HCT116 (cell line): ENCODE data around the gene OTUB2. TPM values are rescaled to one million over a fixed set of nuclear protein-coding genes. Genes with fewer than 3 reads are reported as not detected.

Experiments used
- ATAC-seq: fragments of 200-7000 bp; cut with Tn5 transposase; 2 replicates; pipeline ENCODE4 v1.9.1; 2020; ENCODE audit warnings: mild to moderate bottlenecking, moderate library complexity
- BruUV-seq: library from RNA; stranded (reverse); fragments of 400-500 nt; replicated peaks from 2 replicates; lab custom pipeline; 2021; lab: Mats Ljungman, UMichigan
- CTCF ChIA-PET: fragments of 300-600 bp; sonication (Branson Sonifier 250); formaldehyde crosslinking; loops from one replicate; lab custom pipeline; 2021; ENCODE audit warnings: antibody characterized with exemption; lab: Charles Lee
- POLR2A ChIA-PET: fragments of 300-600, 350-600 bp; sonication (Branson Sonifier 250); formaldehyde crosslinking; loops from one replicate; lab custom pipeline; 2021; ENCODE audit warnings: antibody characterized with exemption; lab: Charles Lee
- RAD21 ChIA-PET, 2 experiments: fragments of 300-600 bp; sonication (Branson Sonifier 250); formaldehyde crosslinking; loops; one replicate each; lab custom pipeline; 2023; ENCODE audit warnings: low total read pairs in 2 of 2; ENCODE audit not compliant: uncharacterized antibody in 2 of 2, unreplicated experiment in 2 of 2, low non-redundant PET in 1 of 2; lab: Charles Lee
- DNase-seq: peaks from one replicate; pipeline ENCODE4 v3.0.0-alpha.2; 2010; ENCODE audit warnings: low read depth, low spot score
- H2AFZ ChIP-seq: fragments of 200-600 bp; shearing (Covaris generic), sonication (generic); 2 replicates; pipeline ENCODE4 v1.6.1; 2017; ENCODE audit warnings: low read depth, mixed run types, mixed read lengths, antibody characterized with exemption, low read length; ENCODE audit not compliant: poor library complexity, severe bottlenecking
- H3K27ac ChIP-seq: 2 replicates; pipeline ENCODE4 v1.5.1; 2012; ENCODE audit warnings: low read depth, low read length
- H3K27me3 ChIP-seq: fragments of 200-600 bp; sonication (generic); 2 replicates; pipeline ENCODE4 v1.6.1; 2016; ENCODE audit warnings: mixed run types, low read length, mixed read lengths; ENCODE audit not compliant: insufficient read depth
- H3K36me3 ChIP-seq, 2 experiments: fragments of 200-500 bp in 1 of 2; fragments of 200-600 bp in 1 of 2; sonication (Bioruptor generic) in 1 of 2; sonication (generic) in 1 of 2; 2 replicates each; pipeline versions ENCODE4 v1.5.1 to v1.6.1; 2014 to 2016; ENCODE audit warnings: low read length in 2 of 2, inconsistent platforms in 1 of 2, mixed read lengths in 1 of 2, mixed run types in 1 of 2; ENCODE audit not compliant: insufficient read depth in 2 of 2, control insufficient read depth in 1 of 2
- H3K4me1 ChIP-seq, 2 experiments: fragments of 200-600 bp in 1 of 2; sonication (generic) in 1 of 2; 2 replicates each; pipeline versions ENCODE4 v1.5.1 to v1.6.1; 2012 to 2017; ENCODE audit warnings: low read length in 2 of 2, inconsistent platforms in 1 of 2, mild to moderate bottlenecking in 1 of 2, mixed read lengths in 1 of 2, mixed run types in 1 of 2, moderate library complexity in 1 of 2; ENCODE audit not compliant: insufficient read depth in 2 of 2, control insufficient read depth in 1 of 2
- H3K4me2 ChIP-seq: fragments of 200-600 bp; sonication (generic); 2 replicates; pipeline ENCODE4 v1.6.1; 2017; ENCODE audit warnings: mixed run types, low read length, mixed read lengths
- H3K4me3 ChIP-seq, 2 experiments: fragments of 200-600 bp in 1 of 2; sonication (generic) in 1 of 2; replicated peaks in 1 of 2; 2 replicates each; pipeline ENCODE4 v1.5.1; 2011 to 2016; ENCODE audit warnings: low read length in 2 of 2, control low read depth in 1 of 2, low read depth in 1 of 2, mild to moderate bottlenecking in 1 of 2, mixed read lengths in 1 of 2, mixed run types in 1 of 2
- H3K79me2 ChIP-seq: fragments of 200-600 bp; sonication (generic); 2 replicates; pipeline ENCODE4 v1.6.1; 2017; ENCODE audit warnings: mild to moderate bottlenecking, mixed run types, low read length, moderate library complexity, mixed read lengths; ENCODE audit not compliant: insufficient read depth
- H3K9ac ChIP-seq: fragments of 200-600 bp; sonication (generic); 2 replicates; pipeline ENCODE4 v1.6.1; 2016; ENCODE audit warnings: low read length, mixed read lengths
- H3K9me2 ChIP-seq: fragments of 200-600 bp; sonication (generic), shearing (Covaris generic); 2 replicates; pipeline ENCODE4 v1.6.1; 2017; ENCODE audit warnings: mixed run types, mild to moderate bottlenecking, moderate library complexity; ENCODE audit not compliant: insufficient read depth
- H3K9me3 ChIP-seq, 2 experiments: fragments of 200-500 bp in 1 of 2; fragments of 200-600 bp in 1 of 2; sonication (Bioruptor generic) in 1 of 2; sonication (generic) in 1 of 2; 2 replicates each; pipeline ENCODE4 v1.6.1; 2014 to 2017; ENCODE audit warnings: low read length in 2 of 2, mixed read lengths in 2 of 2, inconsistent platforms in 1 of 2, low read depth in 1 of 2, mild to moderate bottlenecking in 1 of 2, mixed run types in 1 of 2, moderate library complexity in 1 of 2; ENCODE audit not compliant: control insufficient read depth in 1 of 2, insufficient read depth in 1 of 2
- H4K20me1 ChIP-seq: fragments of 200-600 bp; sonication (generic), shearing (Covaris generic); 2 replicates; pipeline ENCODE4 v1.6.1; 2017; ENCODE audit warnings: mixed run types, mild to moderate bottlenecking, moderate library complexity; ENCODE audit not compliant: insufficient read depth
- CBX3 ChIP-seq: IDR thresholded peaks from 2 replicates; pipeline ENCODE4 v1.6.1; 2012; ENCODE audit warnings: low read depth
- CEBPB ChIP-seq: IDR thresholded peaks from 2 replicates; pipeline ENCODE4 v1.6.1; 2012; ENCODE audit warnings: low read depth
- CTCF ChIP-seq, 3 experiments: fragments of 200-600 bp in 1 of 3; sonication (generic) in 1 of 3; IDR thresholded peaks in 2 of 3; conservative IDR thresholded peaks in 1 of 3; 2 replicates each; pipeline ENCODE4 v1.5.1; 2012 to 2017; ENCODE audit warnings: low read depth in 2 of 3, low read length in 2 of 3, antibody characterized with exemption in 1 of 3, borderline replicate concordance in 1 of 3, control low read depth in 1 of 3, mild to moderate bottlenecking in 1 of 3, mixed read lengths in 1 of 3, mixed run types in 1 of 3, moderate library complexity in 1 of 3; ENCODE audit not compliant: insufficient read depth in 1 of 3
- EGR1 ChIP-seq: IDR thresholded peaks from 2 replicates; pipeline ENCODE4 v1.6.1; 2012; ENCODE audit warnings: low read depth
- EZH2 ChIP-seq: fragments of 200-600 bp; sonication (generic); IDR thresholded peaks from 2 replicates; pipeline ENCODE4 v1.6.1; 2017; ENCODE audit warnings: antibody characterized with exemption, mixed run types
- JUND ChIP-seq: IDR thresholded peaks from 2 replicates; pipeline ENCODE4 v1.6.1; 2012
- POLR2AphosphoS5 ChIP-seq: IDR thresholded peaks from 2 replicates; pipeline ENCODE4 v1.6.1; 2011; ENCODE audit warnings: mild to moderate bottlenecking, low read depth, low read length, moderate library complexity
- RAD21 ChIP-seq: IDR thresholded peaks from 2 replicates; pipeline ENCODE4 v1.6.1; 2012; ENCODE audit warnings: low read depth, mild to moderate bottlenecking
- SIN3A ChIP-seq: IDR thresholded peaks from 2 replicates; pipeline ENCODE4 v1.6.1; 2012; ENCODE audit warnings: low read depth
- SRF ChIP-seq: IDR thresholded peaks from 2 replicates; pipeline ENCODE4 v1.6.1; 2012; ENCODE audit warnings: low read depth
- ZBTB33 ChIP-seq: IDR thresholded peaks from 2 replicates; pipeline ENCODE4 v1.6.1; 2011; ENCODE audit warnings: mild to moderate bottlenecking, low read length, moderate library complexity; ENCODE audit not compliant: insufficient replicate concordance; ENCODE audit errors: extremely low read depth
- ZFX ChIP-seq: fragments of 450-650 bp; IDR thresholded peaks from 2 replicates; pipeline ENCODE4 v1.6.1; 2017
- intact Hi-C: fragments of 100-400 bp; cut with micrococcal nuclease; formaldehyde crosslinking; loops from 2 replicates; pipeline ENCODE4 v1.10.0; 2022
- total RNA-seq: library from RNA; stranded (reverse); gene quantifications from one replicate; pipeline ENCODE4 v1.2.1, GENCODE V29; 2021; ENCODE audit not compliant: unreplicated experiment
- TF ChIP-seq, protein P1 (sequence below): IDR thresholded peaks from 2 replicates; pipeline ENCODE4 v1.6.1; 2012; ENCODE audit warnings: low read depth
- TF ChIP-seq, protein P2 (sequence below): IDR thresholded peaks from 2 replicates; pipeline ENCODE4 v1.6.1; 2012
- TF ChIP-seq, protein P3 (sequence below): IDR thresholded peaks from 2 replicates; pipeline ENCODE4 v1.6.1; 2012

Gene OTUB2
- total RNA-seq, 1 experiment from 2014 or later: 6.6 TPM

DNA sequence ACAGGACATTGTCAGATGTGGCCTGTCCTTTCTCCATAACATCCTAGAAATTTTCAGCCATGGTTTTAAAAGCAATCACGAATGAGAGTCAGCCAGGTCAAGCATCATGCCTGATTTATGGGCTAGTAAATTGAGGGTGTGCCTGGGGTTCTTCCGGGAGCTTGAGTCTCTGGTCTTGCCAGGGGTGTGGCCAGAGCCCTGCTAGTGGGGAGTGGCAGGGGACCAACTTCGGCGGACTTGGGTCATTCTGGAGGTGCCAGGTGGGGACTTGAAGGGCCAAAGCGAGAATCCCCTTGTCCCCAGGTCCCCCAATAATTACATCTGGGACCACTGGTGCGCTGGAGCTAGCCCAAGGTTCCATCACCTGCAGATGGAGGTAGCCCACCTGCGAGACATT, 5.7 kb downstream of the OTUB2 start (continued):
- TF ChIP-seq, protein P1, sequence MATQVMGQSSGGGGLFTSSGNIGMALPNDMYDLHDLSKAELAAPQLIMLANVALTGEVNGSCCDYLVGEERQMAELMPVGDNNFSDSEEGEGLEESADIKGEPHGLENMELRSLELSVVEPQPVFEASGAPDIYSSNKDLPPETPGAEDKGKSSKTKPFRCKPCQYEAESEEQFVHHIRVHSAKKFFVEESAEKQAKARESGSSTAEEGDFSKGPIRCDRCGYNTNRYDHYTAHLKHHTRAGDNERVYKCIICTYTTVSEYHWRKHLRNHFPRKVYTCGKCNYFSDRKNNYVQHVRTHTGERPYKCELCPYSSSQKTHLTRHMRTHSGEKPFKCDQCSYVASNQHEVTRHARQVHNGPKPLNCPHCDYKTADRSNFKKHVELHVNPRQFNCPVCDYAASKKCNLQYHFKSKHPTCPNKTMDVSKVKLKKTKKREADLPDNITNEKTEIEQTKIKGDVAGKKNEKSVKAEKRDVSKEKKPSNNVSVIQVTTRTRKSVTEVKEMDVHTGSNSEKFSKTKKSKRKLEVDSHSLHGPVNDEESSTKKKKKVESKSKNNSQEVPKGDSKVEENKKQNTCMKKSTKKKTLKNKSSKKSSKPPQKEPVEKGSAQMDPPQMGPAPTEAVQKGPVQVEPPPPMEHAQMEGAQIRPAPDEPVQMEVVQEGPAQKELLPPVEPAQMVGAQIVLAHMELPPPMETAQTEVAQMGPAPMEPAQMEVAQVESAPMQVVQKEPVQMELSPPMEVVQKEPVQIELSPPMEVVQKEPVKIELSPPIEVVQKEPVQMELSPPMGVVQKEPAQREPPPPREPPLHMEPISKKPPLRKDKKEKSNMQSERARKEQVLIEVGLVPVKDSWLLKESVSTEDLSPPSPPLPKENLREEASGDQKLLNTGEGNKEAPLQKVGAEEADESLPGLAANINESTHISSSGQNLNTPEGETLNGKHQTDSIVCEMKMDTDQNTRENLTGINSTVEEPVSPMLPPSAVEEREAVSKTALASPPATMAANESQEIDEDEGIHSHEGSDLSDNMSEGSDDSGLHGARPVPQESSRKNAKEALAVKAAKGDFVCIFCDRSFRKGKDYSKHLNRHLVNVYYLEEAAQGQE: no peak
- no peak for TF ChIP-seq EGR1
- no peak for TF ChIP-seq ZFX
- TF ChIP-seq, protein P2, sequence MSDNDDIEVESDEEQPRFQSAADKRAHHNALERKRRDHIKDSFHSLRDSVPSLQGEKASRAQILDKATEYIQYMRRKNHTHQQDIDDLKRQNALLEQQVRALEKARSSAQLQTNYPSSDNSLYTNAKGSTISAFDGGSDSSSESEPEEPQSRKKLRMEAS: no peak
- TF ChIP-seq JUND: no peak
- TF ChIP-seq POLR2AphosphoS5: no peak
- no peak for TF ChIP-seq EZH2
- no peak for TF ChIP-seq RAD21
- TF ChIP-seq ZBTB33: no peak

- Histone ChIP-seq H3K27me3 (no peaks in the 10 kb centered on the region), H2AFZ (no peak overlapping the region), H3K79me2 (no peaks in the 10 kb centered on the region), H3K9me3 (peaks cover 0 to 4% of the 10 kb centered on the region in 2 experiments; a peak in 1 of 4 replicates), H3K36me3 (no peaks in the 10 kb centered on the region), H3K9me2 (no peaks in the 10 kb centered on the region), H3K4me1 (peaks cover 3 to 20% of the 10 kb centered on the region in 2 experiments; a peak in 3 of 4 replicates), H4K20me1 (no peaks in the 10 kb centered on the region), H3K4me3 (no peak overlapping the region), H3K27ac (no peak overlapping the region), H3K9ac (no peak overlapping the region), H3K4me2 (no peak overlapping the region)
- no peak for TF ChIP-seq CBX3
- TF ChIP-seq, protein P3, sequence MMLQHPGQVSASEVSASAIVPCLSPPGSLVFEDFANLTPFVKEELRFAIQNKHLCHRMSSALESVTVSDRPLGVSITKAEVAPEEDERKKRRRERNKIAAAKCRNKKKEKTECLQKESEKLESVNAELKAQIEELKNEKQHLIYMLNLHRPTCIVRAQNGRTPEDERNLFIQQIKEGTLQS: no peak
- no peak for TF ChIP-seq EGR1
- TF ChIP-seq SRF: no peak
- no peak for TF ChIP-seq CEBPB
- no peak for TF ChIP-seq SIN3A
- TF ChIP-seq EZH2: no peak
- TF ChIP-seq CTCF (IDR thresholded peaks at IDR 0.05 in 2 of 3, conservative IDR thresholded peaks at IDR 0.05 in 1 of 3; ENCODE audit: borderline replicate concordance in 1 of 3, insufficient read depth in 1 of 3, low read depth in 2 of 3, low read length in 2 of 3): no peak
- no peak for DNase-seq
- BruUV-seq: no TSS peak
- ATAC-seq: no peak
- intact Hi-C loops: no loop called here
- CTCF ChIA-PET: interaction anchor here (0.8 to 2.8 kb wide), 4 partner anchors 7 to 842 kb away, joined by 3 to 19 read pairs (median 14); no protein-coding TSS in a partner anchor
- RAD21 ChIA-PET: no interaction called here
- POLR2A ChIA-PET: no interaction called here
Measured at GRCh38 chr14:94034886-94035285, 8.7 kb downstream of the OTUB2 start.
